HuH-7.5 (cell line): ENCODE measurements around the gene SCYL2.
A peak's percentile ranks its signal among the peaks of the same experiment; 100 is the strongest.
"Not testable (repeated sequence)": the region's sequence is repeated elsewhere in the genome, so short reads cannot be mapped to it uniquely, and the experiment has no call there.

ENCODE experiments used
- DNase-seq: peaks from one replicate; pipeline ENCODE4 v3.0.0; 2011; ENCODE audit warnings: low spot score

SCYL2 gene, protein sequence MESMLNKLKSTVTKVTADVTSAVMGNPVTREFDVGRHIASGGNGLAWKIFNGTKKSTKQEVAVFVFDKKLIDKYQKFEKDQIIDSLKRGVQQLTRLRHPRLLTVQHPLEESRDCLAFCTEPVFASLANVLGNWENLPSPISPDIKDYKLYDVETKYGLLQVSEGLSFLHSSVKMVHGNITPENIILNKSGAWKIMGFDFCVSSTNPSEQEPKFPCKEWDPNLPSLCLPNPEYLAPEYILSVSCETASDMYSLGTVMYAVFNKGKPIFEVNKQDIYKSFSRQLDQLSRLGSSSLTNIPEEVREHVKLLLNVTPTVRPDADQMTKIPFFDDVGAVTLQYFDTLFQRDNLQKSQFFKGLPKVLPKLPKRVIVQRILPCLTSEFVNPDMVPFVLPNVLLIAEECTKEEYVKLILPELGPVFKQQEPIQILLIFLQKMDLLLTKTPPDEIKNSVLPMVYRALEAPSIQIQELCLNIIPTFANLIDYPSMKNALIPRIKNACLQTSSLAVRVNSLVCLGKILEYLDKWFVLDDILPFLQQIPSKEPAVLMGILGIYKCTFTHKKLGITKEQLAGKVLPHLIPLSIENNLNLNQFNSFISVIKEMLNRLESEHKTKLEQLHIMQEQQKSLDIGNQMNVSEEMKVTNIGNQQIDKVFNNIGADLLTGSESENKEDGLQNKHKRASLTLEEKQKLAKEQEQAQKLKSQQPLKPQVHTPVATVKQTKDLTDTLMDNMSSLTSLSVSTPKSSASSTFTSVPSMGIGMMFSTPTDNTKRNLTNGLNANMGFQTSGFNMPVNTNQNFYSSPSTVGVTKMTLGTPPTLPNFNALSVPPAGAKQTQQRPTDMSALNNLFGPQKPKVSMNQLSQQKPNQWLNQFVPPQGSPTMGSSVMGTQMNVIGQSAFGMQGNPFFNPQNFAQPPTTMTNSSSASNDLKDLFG

DNA sequence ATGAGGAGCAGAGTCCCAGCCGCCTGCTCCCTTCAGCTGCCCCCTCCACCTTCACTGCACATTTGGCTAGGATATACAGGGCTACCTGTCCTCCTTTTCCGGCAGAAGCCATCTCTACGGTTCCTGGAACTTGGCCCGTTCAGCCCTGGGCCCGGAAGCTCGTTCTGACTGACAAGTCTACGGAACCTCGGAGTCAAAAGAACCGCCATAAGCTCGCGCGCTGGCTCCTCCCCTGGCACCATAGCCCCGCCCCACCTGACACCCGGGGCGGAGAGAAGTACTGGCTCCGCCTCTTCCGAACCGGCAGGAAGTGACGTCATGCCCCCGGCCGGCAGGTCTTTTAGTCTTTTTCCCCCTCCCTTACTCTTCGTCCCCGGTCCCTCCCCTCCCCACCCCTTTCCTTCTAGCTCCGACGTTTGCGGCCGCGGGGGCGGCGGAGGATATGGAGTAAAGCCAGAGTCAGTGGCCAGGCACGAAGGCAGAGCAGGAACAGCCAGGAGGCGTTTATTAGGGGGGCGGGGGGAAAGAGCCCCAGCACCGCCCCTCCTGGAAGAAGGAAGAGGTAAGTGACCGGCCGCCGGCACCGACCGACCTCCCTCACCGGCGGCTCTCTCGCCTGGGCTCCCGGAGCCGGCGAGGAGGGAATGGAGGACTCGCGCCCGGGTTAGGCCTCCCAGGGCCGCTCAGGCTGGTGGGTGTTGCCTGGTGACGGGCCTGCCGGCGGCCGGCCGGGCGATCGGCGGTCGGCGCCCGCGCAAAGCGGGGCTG lies at the start of gene SCYL2, which contains the start of gene DEPDC4:
Gene SCYL2 (plus strand): TSS at position 343 of the 768 bp plus-strand sequence. CDS start 15,794 bp downstream, outside the sequence.
Gene DEPDC4 (minus strand): TSS at position 245 of the 768 bp plus-strand sequence. CDS start 3 bp downstream, at position 242.
- DNase-seq: peak; percentile 70

DNA sequence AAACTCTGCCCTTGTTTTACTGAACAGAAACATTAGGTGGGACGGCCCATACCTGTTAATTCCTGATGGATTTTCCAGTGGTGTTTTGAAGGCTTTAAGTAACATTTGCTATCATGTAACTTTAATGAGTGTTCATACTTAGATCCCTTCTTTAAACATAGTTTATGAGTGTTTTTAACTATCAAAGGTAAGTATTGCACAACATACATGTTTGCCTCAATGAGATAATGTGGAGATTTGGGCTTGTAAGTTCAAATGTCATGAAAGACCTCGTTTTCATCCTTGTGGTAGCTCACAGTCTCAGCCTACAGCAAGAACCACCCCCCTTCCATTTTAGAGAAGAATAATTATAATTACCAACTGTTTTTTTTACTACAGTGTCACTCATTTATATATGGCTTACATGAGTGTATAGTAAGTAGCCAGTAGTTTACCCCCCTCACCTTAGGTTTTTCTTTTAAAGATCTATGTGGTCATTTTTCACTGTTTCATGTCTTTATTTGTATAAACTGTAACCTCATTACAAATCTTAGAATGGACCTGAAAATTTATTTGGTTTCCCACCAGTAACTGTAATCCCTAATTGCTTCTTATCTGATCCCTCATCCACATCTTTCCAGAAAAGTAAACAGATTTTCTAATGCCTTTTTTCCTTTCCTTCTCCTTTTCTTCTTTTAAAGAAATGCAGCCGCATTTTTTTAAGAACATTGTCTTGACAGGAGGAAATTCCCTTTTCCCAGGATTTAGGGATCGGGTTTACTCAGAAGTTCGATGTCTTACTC lies 47.5 kb upstream of the SCYL2 start:
- DNase-seq: peak; percentile 10

DNA sequence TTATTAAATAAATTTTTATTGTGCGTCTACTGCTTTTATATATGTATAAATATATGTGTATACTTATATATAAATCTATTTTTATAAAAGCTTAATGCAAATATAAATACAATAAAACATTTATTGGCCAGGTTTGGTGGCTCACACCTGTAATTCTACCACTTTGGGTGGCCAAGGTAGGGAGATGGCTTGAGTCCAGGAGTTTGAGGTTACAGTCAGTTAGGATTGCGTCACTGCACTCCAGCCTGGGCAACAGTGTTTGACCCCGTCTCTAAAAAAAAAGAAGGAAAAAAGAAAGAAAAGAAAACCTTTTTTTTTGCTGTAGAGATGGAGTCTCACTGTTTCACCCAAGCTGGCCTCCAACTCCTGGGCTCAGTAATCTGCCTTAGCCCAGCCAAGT lies 45.5 kb upstream of the SCYL2 start:
- no peak for DNase-seq

DNA sequence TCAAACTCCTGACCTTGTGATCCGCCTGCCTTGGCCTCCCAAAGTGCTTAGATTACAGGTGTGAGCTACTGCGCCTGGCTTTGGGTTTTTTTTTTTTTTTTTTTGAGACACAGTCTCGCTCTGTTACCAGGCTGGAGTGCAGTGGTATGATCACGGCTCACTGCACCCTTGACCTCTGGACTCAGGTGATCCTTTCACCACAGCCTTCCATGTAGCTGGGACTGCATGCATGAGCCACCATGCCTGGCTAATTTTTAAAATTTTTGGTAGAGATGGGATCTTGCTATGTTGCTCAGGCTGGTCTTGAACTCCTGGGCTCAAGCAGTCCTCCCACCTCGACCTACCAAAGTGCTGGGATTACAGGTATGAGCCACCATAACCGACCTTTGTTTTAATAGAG lies 44.8 kb upstream of the SCYL2 start:
- DNase-seq: not testable (repeated sequence)

DNA sequence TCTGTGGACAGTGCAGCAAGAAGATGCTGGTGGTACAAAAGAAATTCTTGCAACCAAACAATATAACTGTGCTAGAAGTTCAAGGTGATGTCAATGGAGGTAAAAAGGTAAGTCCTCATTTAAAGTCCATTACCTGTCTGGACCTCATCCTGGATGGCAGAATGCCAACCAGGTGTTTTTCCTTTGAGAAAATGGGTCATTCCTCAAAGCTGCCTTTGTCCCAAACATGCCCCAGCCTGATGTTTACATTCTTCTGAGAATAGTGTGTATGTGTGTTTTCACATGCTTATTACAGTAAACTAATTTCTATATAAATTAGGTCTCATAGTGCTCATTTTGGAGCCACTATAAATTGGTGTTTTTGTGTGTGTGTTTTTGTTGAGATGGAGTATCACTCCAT lies 41.5 kb upstream of the SCYL2 start:
- no peak for DNase-seq

DNA sequence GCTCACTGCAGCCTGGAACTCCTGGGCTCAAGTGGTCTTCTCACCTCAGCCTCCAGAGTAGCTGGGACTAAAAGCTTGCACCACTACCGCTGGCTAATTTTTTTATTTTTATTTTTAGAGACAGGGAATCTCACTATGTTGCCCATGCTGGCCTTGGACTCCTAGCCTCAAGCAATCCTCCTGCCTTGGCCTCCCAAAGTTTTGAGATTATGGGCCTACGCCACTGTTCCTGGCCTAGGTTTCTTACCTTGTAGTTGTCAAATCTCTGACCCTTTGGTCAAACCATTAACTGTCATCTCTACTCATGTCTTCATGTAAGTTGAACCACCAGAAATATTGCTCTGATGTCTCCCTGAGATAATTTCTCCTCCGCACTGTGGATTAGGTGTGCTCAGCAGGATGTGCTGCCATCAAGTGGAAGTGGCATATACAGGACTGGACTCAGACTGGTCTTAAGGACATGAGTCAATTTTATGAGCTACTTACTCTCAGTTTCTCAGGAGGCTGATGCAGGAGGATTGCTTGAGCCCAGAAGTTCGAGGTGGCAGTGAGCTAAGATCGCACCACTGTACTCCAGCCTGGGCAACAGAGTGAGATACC lies 37.8 kb upstream of the SCYL2 start:
- DNase-seq: peak; percentile 15

DNA sequence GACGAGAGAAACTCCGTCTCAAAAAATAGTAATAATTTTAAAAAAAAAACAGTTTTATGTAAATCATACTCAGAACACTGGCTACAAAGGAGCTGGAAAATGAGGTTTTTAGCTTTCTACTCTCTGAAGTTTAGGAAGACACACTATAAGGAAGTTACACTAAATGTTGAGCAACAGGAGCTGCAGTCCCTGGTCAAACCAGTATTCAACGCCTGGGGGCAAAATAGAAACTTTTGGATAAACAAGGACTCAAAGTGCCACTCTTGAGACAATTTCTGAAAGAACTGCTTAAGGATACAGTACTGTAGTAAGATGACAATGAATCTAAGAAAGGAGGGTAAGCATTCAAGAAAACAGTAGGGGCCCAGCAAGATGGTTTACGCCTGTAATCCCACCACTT lies 37.1 kb upstream of the SCYL2 start:
- DNase-seq: no peak

DNA sequence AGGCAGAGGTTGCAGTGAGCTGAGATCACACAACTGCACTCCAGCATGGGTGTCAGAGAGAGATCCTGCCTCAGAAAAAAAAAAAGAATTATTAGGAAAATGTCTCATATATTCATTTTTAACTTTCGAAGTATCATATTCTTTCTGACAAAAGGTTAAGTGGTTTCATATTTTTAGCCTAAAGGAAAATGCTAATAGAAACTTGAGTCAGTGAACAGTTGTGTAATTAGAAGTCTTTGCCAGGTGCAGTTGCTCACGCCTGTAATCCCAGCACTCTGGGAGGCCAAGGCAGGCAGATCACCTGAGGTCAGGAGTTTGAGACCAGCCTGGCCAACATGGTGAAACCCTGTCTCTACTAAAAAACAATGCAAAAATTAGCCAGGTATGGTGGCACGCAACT lies 35.1 kb upstream of the SCYL2 start:
- not testable (repeated sequence) for DNase-seq

DNA sequence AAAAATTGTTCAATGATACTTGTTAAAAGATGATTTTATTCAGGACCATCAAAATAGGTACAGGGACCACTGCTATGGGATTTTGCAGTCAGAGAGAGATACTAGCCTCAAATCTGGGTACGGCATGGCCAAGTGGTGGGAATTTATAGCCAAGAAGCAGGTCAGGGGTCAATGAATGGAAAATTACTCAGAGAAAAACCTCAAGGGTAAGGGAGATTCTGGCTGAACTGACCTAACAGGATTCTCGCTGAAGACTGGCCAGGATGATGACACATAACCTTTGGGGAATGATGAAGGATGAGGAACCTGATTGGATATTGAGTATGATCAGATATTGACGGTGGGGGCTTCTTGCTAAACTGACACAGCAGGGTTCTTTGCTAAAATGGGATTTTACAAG lies 32.8 kb upstream of the SCYL2 start:
- no peak for DNase-seq

DNA sequence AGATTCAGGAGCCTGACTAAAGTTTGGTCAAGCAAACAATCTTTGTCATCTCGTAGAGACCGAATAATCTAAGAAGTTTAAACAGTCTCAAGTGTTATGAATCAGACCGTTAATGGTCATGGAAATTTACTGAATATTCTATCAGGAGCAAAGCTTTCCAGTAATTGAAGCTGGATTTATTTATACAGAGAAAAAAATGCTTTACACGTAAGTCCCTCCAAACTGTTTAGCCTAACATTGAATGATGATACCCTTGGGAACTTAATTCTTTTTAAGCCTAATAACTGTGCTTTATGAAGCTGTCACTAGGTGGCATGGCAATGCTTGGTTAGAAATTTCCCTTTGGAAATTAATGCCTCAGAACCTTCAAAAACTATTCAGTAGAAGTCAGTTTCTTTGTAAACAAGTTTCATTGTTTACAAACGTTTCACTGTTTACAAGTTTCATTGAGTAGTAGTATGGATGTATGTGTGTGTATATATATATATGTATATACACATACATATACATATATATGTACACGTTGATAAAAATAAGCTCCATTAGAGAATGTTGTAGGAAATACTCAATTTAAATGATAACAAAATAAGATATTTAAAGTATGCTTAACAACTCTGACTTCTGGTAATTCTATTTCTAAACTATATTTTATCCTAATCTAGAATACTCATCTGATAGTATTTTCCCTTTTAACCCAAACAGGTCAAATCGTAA lies 32.2 kb upstream of the SCYL2 start:
- peak; percentile 12 for DNase-seq

DNA sequence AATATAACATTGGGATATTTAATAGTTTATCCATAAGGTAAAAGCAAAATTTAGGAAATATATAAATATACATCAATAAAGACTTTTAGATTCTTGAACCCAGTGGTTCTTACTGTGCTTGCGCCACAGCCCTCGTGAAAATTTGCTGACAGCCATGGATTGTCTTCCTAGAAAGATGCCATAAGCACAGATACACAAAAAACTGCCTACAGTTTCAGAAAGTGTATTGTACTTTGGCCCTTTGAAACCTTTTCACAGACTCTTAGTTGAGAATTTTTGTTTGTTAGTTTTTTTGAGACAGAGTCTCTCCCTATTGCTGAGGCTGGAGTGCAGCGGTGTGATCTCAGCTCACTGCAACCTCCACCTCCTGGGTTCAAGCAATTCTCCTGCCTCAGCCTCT lies 28.2 kb upstream of the SCYL2 start:
- DNase-seq: no peak

DNA sequence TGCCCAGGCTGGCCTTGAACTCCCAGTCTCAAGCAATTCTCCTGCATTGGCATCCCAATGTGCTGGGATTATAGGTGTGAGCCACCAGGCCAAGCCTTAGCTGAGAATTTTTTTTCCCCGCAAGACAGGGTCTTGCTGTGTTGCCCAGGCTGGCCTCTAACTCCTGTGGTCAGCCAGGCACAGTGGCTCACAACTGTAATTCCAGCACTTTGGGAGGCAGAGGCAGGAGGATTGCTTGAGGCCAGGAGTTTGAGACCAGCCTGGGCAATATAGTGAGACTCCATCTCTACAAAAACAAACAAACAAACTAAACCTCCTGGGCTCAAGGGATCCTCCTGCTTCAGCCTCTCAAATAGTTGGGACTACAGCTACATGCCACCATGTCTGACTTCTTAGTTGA lies 27.4 kb upstream of the SCYL2 start:
- no peak for DNase-seq

DNA sequence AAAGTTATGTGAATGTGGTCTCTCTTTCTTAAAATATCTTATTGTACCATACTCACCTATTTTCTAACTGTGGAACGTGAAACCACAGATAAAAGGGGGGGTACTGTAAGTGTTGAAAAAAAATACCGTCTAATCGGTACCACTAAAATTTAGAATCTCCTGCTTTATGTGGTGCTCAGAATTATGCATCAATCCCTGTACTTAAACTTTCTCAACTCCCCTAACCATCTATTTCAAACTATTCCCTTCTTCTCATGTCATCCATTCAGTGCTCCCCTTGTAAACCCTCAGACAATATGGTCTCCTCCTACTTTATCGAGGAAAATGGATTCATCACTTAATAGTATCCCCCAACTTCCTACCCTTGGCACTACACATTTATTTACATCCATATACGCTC lies 23.8 kb upstream of the SCYL2 start:
- DNase-seq: no peak

DNA sequence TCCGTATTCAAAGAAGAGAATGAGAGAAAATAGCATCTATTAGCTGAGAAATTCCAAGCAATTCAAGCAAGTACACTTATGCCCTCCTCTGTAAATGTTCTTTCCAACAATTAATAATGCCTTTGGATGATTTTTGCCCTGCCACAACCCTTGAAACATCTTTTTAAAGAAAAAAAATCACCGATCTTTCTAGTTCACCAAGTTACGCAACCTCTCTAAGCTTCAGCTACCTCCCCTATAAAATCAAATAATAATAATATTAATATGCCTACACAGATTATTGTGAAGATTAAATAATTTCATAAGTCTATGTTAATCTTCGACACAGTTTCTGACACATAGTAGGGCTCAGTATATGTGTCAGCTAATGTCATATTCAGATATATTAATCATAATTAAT lies 19.2 kb upstream of the SCYL2 start:
- DNase-seq: no peak

DNA sequence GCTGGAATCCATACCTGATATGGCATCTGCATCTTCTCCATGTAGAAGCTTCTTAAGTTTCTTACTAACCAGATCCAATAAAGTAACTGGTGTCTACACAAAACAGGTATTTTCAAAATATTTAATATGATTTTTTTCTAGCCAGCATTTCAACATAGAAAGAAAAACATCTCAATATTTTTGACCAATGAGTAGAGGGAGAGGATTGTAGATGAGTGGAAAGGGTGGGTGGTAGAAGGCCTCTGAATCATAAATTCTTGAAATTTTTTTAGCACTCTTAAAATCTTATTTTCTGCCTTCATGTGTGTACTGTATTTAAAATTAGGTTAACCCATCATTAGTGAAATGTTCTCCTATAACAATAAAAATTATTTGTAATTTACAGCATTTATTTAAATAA lies 18.1 kb upstream of the SCYL2 start:
- no peak for DNase-seq

DNA sequence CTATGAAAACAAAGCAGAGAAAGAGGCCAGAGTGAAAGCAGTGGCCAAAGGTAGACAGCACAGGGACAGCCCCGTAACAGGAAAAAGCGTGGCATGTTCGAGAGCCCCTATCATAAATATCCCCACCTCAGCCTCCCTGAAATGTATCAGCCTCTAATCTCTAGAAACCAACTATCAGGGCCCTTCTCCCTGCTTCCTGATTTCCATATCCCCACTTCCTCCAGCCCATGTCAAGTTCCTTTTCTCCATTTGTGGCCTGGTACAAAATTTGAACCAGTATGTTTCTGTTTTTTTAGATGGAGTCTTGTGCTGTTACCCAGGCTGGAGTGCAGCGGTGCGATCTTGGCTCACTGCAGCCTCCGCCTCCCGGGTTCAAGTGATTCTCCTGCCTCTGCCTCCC lies 17.0 kb upstream of the SCYL2 start:
- DNase-seq: no peak

DNA sequence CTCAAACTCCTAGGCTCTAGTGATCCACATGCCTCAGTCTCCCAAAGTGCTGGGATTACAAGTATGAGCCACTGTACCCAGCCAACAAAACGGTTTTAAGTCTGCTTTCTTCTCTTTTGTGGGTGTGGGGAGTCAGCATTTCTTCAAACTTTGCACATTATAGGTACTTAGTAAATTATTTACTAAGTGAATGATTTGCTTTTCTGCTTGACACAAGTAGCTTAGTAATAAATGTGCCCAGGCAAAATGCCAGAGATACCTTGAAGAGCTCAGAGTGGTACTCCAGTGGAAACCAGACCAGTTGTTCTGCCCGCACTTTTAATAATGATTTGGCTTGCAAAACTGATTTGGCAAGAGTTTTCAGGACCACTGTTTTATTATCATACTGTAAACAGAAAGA lies 15.1 kb upstream of the SCYL2 start:
- peak; percentile 31 for DNase-seq

DNA sequence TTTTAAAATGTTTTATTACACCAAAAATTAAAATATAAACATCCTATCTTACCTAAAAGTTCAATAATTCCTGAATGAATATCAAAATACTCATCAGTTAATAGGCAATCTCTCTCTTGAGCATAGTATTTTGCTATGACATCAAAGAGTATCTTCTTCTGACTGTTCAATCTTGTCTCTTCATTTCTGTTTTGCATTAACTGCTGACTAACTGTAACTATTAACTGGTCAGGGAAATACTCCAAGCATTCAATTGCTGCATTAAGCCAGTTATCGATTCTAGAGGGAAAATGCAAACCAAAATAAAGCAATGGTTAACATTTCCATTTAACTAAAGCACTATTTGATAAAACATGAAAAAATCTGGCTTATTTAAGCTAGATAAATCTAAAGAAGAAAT lies 13.5 kb upstream of the SCYL2 start:
- DNase-seq: no peak

DNA sequence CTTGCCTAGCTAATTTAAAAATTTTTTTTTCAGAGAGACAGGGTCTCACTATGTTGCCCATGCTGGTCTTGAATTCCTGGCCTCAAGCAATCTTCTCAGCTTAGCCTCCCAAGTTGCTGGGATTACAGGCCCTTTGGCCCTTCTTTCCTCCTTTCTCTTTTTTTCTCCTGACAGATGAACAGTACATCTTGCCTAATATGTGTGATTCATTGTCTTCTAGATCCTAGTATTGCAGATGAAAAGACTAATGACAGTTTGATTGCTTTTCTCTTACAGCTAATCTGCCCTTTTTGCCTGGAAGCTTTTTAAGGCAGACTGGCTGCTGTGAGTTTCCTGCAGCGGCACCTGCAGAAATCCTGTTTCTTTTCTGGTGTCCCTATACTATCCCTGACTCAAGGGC lies 12.1 kb upstream of the SCYL2 start:
- DNase-seq: no peak

DNA sequence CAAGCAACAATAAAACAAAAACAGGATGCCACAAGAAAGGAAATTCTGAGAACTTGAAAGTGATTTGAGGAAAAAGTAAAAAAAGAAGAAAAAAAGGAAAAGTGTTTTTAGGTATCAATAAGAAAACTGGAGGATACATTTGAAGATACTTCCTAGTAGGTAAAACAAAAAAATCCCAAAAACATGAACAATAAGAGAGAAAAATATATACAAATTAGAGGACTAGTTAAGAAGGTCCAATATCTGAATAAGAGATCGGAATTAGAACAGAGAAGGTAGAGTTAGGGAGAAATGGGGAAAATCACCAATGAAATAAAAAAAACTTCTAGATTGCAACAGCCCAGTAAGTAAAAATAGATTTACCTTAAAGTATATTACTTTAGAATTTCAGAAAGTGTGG lies 8.8 kb upstream of the SCYL2 start:
- no peak for DNase-seq
